ENCODE measurements around the gene ODF2. TPM values are rescaled to one million over a fixed set of nuclear protein-coding genes. Genes with fewer than 3 reads are reported as not detected.

ODF2 gene
- total and polyA plus RNA-seq, 10 of the 15 experiments (the other 5 are each of a cell fraction or from before 2014, with no cell fraction given) = 8.7 to 65.1 (median 38.5) TPM

- no peak for DNase-seq (ENCODE audit: low read depth, low spot score)
- TF ChIP-seq HDAC6 (IDR thresholded peaks at IDR 0.05; ENCODE audit: unreplicated experiment) = no peak
- TF ChIP-seq IRF4 (IDR thresholded peaks at IDR 0.05; ENCODE audit: low read depth, low read length) = no peak
- no peak for TF ChIP-seq ZNF687 (IDR thresholded peaks at IDR 0.05)
- TF ChIP-seq TARDBP (IDR thresholded peaks at IDR 0.05; ENCODE audit: borderline replicate concordance) = no peak
- no peak for TF ChIP-seq HCFC1 (IDR thresholded peaks at IDR 0.05; ENCODE audit: low read length)
- TF ChIP-seq PAX8 (IDR thresholded peaks at IDR 0.05) = no peak
- no peak for TF ChIP-seq SUPT20H (IDR thresholded peaks at IDR 0.05; ENCODE audit: borderline replicate concordance, control insufficient read depth, low read depth, low read length)
- no peak for TF ChIP-seq YBX1 (IDR thresholded peaks at IDR 0.05)
- TF ChIP-seq SMARCA5 (IDR thresholded peaks at IDR 0.05) = no peak
- no peak for TF ChIP-seq CHD2 (IDR thresholded peaks at IDR 0.05; ENCODE audit: borderline replicate concordance, low read depth, low read length)
- no peak for TF ChIP-seq DPF2 (IDR thresholded peaks at IDR 0.05)
- no peak for TF ChIP-seq SMAD5 (IDR thresholded peaks at IDR 0.05; ENCODE audit: low read depth)
- Histone ChIP-seq H3K4me1 (ENCODE audit: control insufficient read depth, insufficient read depth, low read length) (no peaks in the 10 kb centered on the region; the same call in 1 of the 2 replicates), H3K9ac (ENCODE audit: control insufficient read depth, insufficient read depth, low read length) (no peak overlapping the region), H3K79me2 (ENCODE audit: control insufficient read depth, insufficient read depth, low read length) (no peaks in the 10 kb centered on the region), H3K27me3 (replicated peaks in 1 of 2; ENCODE audit: control insufficient read depth in 2 of 2, insufficient read depth in 2 of 2, low read length in 1 of 2) (peaks cover 7 to 8% of the 10 kb centered on the region in 2 experiments), H3K36me3 (ENCODE audit: control insufficient read depth in 2 of 2, insufficient read depth in 2 of 2, low read length in 1 of 2) (no peaks in the 10 kb centered on the region), H3K4me3 (no peak overlapping the region), H3K4me2 (ENCODE audit: control insufficient read depth, insufficient read depth) (no peak overlapping the region), H4K20me1 (ENCODE audit: control insufficient read depth, insufficient read depth) (no peaks in the 10 kb centered on the region; the same call in 1 of the 2 replicates), H3K27ac (ENCODE audit: control insufficient read depth, insufficient read depth) (no peak overlapping the region), H2AFZ (ENCODE audit: control insufficient read depth, low read depth, low read length) (no peak overlapping the region), H3K9me3 (replicated peaks; ENCODE audit: control insufficient read depth, insufficient read depth, low read length) (no peaks in the 10 kb centered on the region)
- BruUV-seq (replicated peaks) = no TSS peak
- no peak for ATAC-seq
- intact Hi-C loops (cut with micrococcal nuclease; ENCODE audit: unreplicated experiment) (no loop called here), in situ Hi-C loops (cut with MboI) (no loop called here)
- no peak for FAIRE-seq
- ChIA-PET RAD21 (ENCODE audit: unreplicated experiment) (interaction anchor here (1.1 kb wide), 1 partner anchor 26 kb away, joined by 3 read pairs; no protein-coding TSS in a partner anchor), POLR2A (no interaction called here), SMC1A (ENCODE audit: uncharacterized antibody, unreplicated experiment) (no interaction called here), CTCF (interaction anchor here (0.6 to 1.9 kb wide), 2 partner anchors 14 to 51 kb away, joined by 3 to 7 read pairs; no protein-coding TSS in a partner anchor)
- WGBS (ENCODE audit: insufficient coverage, insufficient replicate concordance, low lambda C conversion rate, missing lambda C conversion rate) = 0% methylated on average over 2 of the region's 2 CpGs
Measured at GRCh38 chr9:128415281-128415680, 40.5 kb upstream of the ODF2 start.
